SK-N-SH treated with all-trans-retinoic acid at 6 μM for 48 hours (cell line): ENCODE data around the gene MYB.

Experiments
- CSDC2 ChIP-seq: fragments of 250-450 bp; sonication (Bioruptor Pico); IDR thresholded peaks from 2 replicates; pipeline ENCODE4 v1.5.0; 2020; ENCODE audit warnings: mild to moderate bottlenecking, moderate library complexity
- ESRRG ChIP-seq: fragments of 250-450 bp; sonication (Bioruptor Pico); IDR thresholded peaks from 2 replicates; pipeline ENCODE4 v1.6.1; 2021; ENCODE audit warnings: mild to moderate bottlenecking
- OSR1 ChIP-seq: fragments of 250-450 bp; sonication (Bioruptor Pico); IDR thresholded peaks from 2 replicates; pipeline ENCODE4 v1.8.0; 2022; ENCODE audit warnings: moderate library complexity, mild to moderate bottlenecking, inconsistent platforms
- PPARA ChIP-seq: fragments of 250-450 bp; sonication (Bioruptor Pico); IDR thresholded peaks from 2 replicates; pipeline ENCODE4 v1.5.0; 2020; ENCODE audit warnings: mild to moderate bottlenecking, borderline replicate concordance
- RARB ChIP-seq: fragments of 250-450 bp; sonication (Bioruptor Pico); IDR thresholded peaks from 2 replicates; pipeline ENCODE4 v1.8.0; 2021; ENCODE audit warnings: mild to moderate bottlenecking, moderate library complexity
- TOX ChIP-seq: fragments of 250-450 bp; sonication (Bioruptor Pico); IDR thresholded peaks from 2 replicates; pipeline ENCODE4 v1.8.0; 2021; ENCODE audit warnings: mild to moderate bottlenecking, moderate library complexity, borderline replicate concordance
- ZFP3 ChIP-seq: fragments of 250-450 bp; sonication (Bioruptor Pico); IDR thresholded peaks from 2 replicates; pipeline ENCODE4 v1.5.0; 2020; ENCODE audit warnings: mild to moderate bottlenecking, moderate library complexity
- TF ChIP-seq, protein P1 (sequence below): fragments of 250-450 bp; sonication (Bioruptor Pico); IDR thresholded peaks from 2 replicates; pipeline ENCODE4 v1.8.0; 2020; ENCODE audit warnings: mild to moderate bottlenecking, moderate library complexity, borderline replicate concordance

DNA sequence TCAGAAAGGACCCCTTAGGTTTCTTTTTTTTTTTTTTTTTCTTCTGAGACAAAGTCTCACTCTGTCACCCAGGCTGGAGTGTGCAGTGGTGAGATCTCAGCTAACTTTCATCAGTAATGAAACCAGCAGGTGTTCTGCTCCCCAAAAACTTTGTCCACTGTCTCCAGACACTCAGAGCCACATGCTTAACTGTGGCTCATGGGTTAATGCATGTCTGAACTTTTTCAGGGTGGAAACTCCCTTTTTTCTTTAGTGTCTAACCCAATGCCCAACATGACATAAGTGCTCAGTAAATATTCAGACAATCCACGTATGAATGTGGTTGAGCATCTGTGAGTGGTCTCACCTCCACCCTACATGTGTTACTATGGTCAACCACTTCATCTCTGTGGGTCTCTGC lies 45.4 kb downstream of the MYB start:
- TF ChIP-seq CSDC2 (CRISPR knock-in tag) (no peak), PPARA (no peak), ESRRG (no peak), TOX (CRISPR knock-in tag) (no peak), ZFP3 (CRISPR knock-in tag) (no peak), RARB (no peak), OSR1 (no peak)
- TF ChIP-seq, protein P1, sequence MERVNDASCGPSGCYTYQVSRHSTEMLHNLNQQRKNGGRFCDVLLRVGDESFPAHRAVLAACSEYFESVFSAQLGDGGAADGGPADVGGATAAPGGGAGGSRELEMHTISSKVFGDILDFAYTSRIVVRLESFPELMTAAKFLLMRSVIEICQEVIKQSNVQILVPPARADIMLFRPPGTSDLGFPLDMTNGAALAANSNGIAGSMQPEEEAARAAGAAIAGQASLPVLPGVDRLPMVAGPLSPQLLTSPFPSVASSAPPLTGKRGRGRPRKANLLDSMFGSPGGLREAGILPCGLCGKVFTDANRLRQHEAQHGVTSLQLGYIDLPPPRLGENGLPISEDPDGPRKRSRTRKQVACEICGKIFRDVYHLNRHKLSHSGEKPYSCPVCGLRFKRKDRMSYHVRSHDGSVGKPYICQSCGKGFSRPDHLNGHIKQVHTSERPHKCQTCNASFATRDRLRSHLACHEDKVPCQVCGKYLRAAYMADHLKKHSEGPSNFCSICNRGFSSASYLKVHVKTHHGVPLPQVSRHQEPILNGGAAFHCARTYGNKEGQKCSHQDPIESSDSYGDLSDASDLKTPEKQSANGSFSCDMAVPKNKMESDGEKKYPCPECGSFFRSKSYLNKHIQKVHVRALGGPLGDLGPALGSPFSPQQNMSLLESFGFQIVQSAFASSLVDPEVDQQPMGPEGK (CRISPR knock-in tag): no peak
